Measurements from ENCODE around the gene CD300LF. TPM values are rescaled to one million over a fixed set of nuclear protein-coding genes. Genes with fewer than 3 reads are reported as not detected.

CD300LF gene
- total and polyA plus RNA-seq, 9 of the 15 experiments (the other 6 are each of a cell fraction or from before 2014, with no cell fraction given), result not detected

DNA sequence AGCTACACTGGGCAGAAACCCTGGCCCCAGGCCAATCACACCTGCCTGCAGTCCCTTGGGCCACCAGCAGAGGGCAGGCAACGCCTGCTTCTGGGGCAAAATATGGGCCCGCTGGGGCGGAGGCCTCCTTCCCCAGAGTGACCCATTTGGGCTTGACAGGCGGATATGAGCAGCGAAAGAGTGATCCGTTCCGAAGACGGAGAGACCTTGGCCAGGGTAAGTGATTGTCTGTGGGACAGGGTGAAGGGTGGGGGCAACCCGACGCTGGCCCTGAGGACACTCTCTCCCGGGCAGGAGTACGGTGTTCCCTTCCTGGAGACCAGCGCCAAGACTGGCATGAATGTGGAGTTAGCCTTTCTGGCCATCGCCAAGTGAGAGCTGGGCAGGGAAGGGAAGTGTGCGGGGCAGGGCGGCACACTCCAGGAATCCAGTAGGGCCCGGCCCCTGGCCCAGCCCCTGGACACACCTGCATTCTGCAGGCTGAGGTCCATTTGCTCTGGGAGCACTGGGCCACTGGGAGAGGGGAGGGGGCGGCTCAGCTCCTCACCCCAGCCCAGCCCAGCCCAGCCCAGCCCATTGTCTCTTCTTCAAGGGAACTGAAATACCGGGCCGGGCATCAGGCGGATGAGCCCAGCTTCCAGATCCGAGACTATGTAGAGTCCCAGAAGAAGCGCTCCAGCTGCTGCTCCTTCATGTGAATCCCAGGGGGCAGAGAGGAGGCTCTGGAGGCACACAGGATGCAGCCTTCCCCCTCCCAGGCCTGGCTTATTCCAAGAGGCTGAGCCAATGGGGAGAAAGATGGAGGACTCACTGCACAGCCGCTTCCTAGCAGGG lies 32.2 kb upstream of the CD300LF start:
- ATAC-seq, result peak; percentile 24
- peak overlapping the region; percentile 35 for H2AFZ ChIP-seq (ENCODE audit: low read depth, low read length)
- peak; percentile 79 to 88 (median 80) for DNase-seq (ENCODE audit: extremely low read depth in 1 of 4, low spot score in 3 of 4)
- WGBS (ENCODE audit: insufficient coverage, low coverage, missing lambda C conversion rate), result 42% methylated on average over 17 of the region's 24 CpGs
- H3K9me3 ChIP-seq (replicated peaks; ENCODE audit: control insufficient read depth, insufficient read depth, low read depth, low read length), result no peaks in the 10 kb centered on the region
- H3K36me3 ChIP-seq (ENCODE audit: control insufficient read depth, insufficient read depth, low read length), result no peaks in the 10 kb centered on the region
- H3K4me1 ChIP-seq (replicated peaks in 1 of 2; ENCODE audit: control insufficient read depth in 2 of 2, insufficient read depth in 2 of 2, low read length in 2 of 2), result peaks cover 28 to 50% of the 10 kb centered on the region in 2 experiments
- CTCF ChIA-PET (ENCODE audit: low intra/inter-chr PET ratio), result interaction anchor here (0.5 to 3.9 kb wide), 15 partner anchors 8 to 376 kb away, joined by 3 to 41 read pairs (median 4); partner anchors contain the start of genes GRIN2C and NAT9
- in situ Hi-C loops (cut with MboI) (loop anchor here (5.0 kb wide), 1 partner anchor 212 kb away; no protein-coding TSS in a partner anchor), intact Hi-C loops (cut with micrococcal nuclease) (loop anchor here (1.0 to 5.0 kb wide), 4 partner anchors 36 to 215 kb away; no protein-coding TSS in a partner anchor)
- FAIRE-seq, result peak; percentile 91
- peak overlapping the region in 1 of 2 experiments; percentile 30; a peak in 1 of 4 replicates for H3K9ac ChIP-seq (ENCODE audit: insufficient read depth in 1 of 2, low read depth in 2 of 2, low read length in 2 of 2)
- POLR2A ChIA-PET, result interaction anchor here (0.5 to 2.4 kb wide), 13 partner anchors 9 to 1029 kb away, joined by 3 to 6 read pairs (median 4); partner anchors contain the start of gene FDXR
- H3K4me3 ChIP-seq, result no peak overlapping the region
- no peak overlapping the region for H3K27ac ChIP-seq (ENCODE audit: extremely low read depth, low read depth, low read length)
- BruUV-seq (replicated peaks), result no TSS peak
- peaks cover 7 to 28% of the 10 kb centered on the region in 2 experiments; a peak in 3 of 5 replicates for H3K27me3 ChIP-seq (ENCODE audit: control insufficient read depth in 2 of 2, insufficient read depth in 2 of 2, low read length in 2 of 2)
- peaks cover 8% of the 10 kb centered on the region; the same call in 1 of the 2 replicates for H4K20me1 ChIP-seq (replicated peaks; ENCODE audit: control insufficient read depth, insufficient read depth, low read length)
- H3K9me1 ChIP-seq (ENCODE audit: control insufficient read depth, insufficient read depth, low read length), result no peaks in the 10 kb centered on the region
- peaks cover 15% of the 10 kb centered on the region for H3K79me2 ChIP-seq (ENCODE audit: control insufficient read depth, insufficient read depth, low read length)
- no peak overlapping the region; the same call in 1 of the 2 replicates for H3K4me2 ChIP-seq (ENCODE audit: insufficient read depth, low read length)
- TF ChIP-seq SAFB (IDR thresholded peaks at IDR 0.05; ENCODE audit: borderline replicate concordance, low read depth, low read length) (no peak), ZNF780A (CRISPR knock-in tag; IDR thresholded peaks at IDR 0.05) (no peak), ERF (CRISPR knock-in tag; IDR thresholded peaks at IDR 0.05) (no peak), IFI16 (CRISPR knock-in tag; IDR thresholded peaks at IDR 0.05) (no peak)
- TF ChIP-seq, protein P1, sequence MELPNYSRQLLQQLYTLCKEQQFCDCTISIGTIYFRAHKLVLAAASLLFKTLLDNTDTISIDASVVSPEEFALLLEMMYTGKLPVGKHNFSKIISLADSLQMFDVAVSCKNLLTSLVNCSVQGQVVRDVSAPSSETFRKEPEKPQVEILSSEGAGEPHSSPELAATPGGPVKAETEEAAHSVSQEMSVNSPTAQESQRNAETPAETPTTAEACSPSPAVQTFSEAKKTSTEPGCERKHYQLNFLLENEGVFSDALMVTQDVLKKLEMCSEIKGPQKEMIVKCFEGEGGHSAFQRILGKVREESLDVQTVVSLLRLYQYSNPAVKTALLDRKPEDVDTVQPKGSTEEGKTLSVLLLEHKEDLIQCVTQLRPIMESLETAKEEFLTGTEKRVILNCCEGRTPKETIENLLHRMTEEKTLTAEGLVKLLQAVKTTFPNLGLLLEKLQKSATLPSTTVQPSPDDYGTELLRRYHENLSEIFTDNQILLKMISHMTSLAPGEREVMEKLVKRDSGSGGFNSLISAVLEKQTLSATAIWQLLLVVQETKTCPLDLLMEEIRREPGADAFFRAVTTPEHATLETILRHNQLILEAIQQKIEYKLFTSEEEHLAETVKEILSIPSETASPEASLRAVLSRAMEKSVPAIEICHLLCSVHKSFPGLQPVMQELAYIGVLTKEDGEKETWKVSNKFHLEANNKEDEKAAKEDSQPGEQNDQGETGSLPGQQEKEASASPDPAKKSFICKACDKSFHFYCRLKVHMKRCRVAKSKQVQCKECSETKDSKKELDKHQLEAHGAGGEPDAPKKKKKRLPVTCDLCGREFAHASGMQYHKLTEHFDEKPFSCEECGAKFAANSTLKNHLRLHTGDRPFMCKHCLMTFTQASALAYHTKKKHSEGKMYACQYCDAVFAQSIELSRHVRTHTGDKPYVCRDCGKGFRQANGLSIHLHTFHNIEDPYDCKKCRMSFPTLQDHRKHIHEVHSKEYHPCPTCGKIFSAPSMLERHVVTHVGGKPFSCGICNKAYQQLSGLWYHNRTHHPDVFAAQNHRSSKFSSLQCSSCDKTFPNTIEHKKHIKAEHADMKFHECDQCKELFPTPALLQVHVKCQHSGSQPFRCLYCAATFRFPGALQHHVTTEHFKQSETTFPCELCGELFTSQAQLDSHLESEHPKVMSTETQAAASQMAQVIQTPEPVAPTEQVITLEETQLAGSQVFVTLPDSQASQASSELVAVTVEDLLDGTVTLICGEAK (IDR thresholded peaks at IDR 0.05), result no peak
- TF ChIP-seq, protein P1 (CRISPR knock-in tag; IDR thresholded peaks at IDR 0.05), result no peak

Measured in K562 (cell line).